Measurements from ENCODE around the gene ABHD14A.

- TF ChIP-seq CTCF (IDR thresholded peaks at IDR 0.05; ENCODE audit: low read length) (no peak), EZH2 (optimal IDR thresholded peaks at IDR 0.05; ENCODE audit: low read depth, low read length) (no peak), EZH2phosphoT487 (IDR thresholded peaks at IDR 0.05; ENCODE audit: low read length) (no peak)
These were observed 46.8 kb downstream of the ABHD14A start for GRCh38 chr3:52021489-52022268.

Data from MM.1S (cell line).